ENCODE data around the gene CASP8AP2. TPM values are rescaled to one million over a fixed set of nuclear protein-coding genes. Genes with fewer than 3 reads are reported as not detected.

The CASP8AP2 gene
- total RNA-seq, 1 donor from 2014 or later: 12.1 TPM

DNA sequence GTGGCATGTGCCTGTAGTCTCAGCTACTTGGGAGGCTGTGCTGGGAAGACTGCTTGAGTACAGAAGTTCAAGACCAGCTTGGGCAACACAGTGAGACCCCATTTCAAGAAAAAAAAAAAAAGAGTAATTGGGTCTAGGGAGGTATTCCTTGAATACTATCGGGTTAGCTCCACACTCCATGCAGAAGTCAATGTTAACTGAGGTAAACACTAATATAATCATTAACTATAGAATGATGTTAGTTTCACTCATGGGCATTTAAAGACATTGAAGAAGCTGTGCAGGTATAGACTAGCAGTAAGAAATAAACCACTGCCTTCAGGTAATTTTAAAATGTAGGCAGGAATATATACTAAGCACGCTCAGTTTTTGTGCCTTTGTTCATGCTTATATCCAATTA is 42.7 kb upstream of the CASP8AP2 start:
- Histone ChIP-seq H3K4me1 (ENCODE audit: insufficient read depth, low read length) (no peaks in the 10 kb centered on the region), H3K4me2 (ENCODE audit: low read length) (no peak overlapping the region), H3K27ac (ENCODE audit: low read depth, low read length) (no peak overlapping the region), H4K20me1 (ENCODE audit: insufficient read depth, low read length) (no peaks in the 10 kb centered on the region), H3K9me3 (ENCODE audit: insufficient read depth, low read depth, low read length) (no peaks in the 10 kb centered on the region), H2AFZ (ENCODE audit: low read depth, low read length) (no peak overlapping the region), H3K9ac (ENCODE audit: low read length) (no peak overlapping the region), H3K27me3 (ENCODE audit: insufficient read depth, low read length) (no peaks in the 10 kb centered on the region), H3K36me3 (ENCODE audit: insufficient read depth, low read length) (peaks cover 23% of the 10 kb centered on the region), H3K4me3 (ENCODE audit: insufficient read depth, low read depth, low read length) (no peak overlapping the region), H3K79me2 (ENCODE audit: insufficient read depth, low read length) (no peaks in the 10 kb centered on the region)
- no peak for FAIRE-seq
- TF ChIP-seq CTCF (IDR thresholded peaks at IDR 0.05; ENCODE audit: insufficient read depth, low read depth, low read length) (no peak), EZH2 (IDR thresholded peaks at IDR 0.05; ENCODE audit: insufficient read depth, low read length) (no peak)
- Mint-ChIP-seq H3K4me3 (ENCODE audit: unreplicated experiment) (no peak overlapping the region), H3K36me3 (ENCODE audit: low read depth, unreplicated experiment) (peaks cover 24% of the 10 kb centered on the region), H3K27me3 (ENCODE audit: low read depth, unreplicated experiment) (no peaks in the 10 kb centered on the region), H3K4me1 (ENCODE audit: low read depth, unreplicated experiment) (no peaks in the 10 kb centered on the region), H3K27ac (ENCODE audit: unreplicated experiment) (no peak overlapping the region), H3K9me3 (ENCODE audit: unreplicated experiment) (peaks cover 3% of the 10 kb centered on the region)
- no peak for DNase-seq (ENCODE audit: low read depth)

- peaks cover 23% of the 10 kb centered on the region for H3K36me3 ChIP-seq (ENCODE audit: insufficient read depth, low read length)
- FAIRE-seq (no peak), DNase-seq (ENCODE audit: low read depth) (no peak)
- H3K4me2 ChIP-seq (ENCODE audit: low read length): no peak overlapping the region
- no peaks in the 10 kb centered on the region for H3K27me3 ChIP-seq (ENCODE audit: insufficient read depth, low read length)
- H3K4me1 ChIP-seq (ENCODE audit: insufficient read depth, low read length): no peaks in the 10 kb centered on the region
- no peak overlapping the region for H3K27ac ChIP-seq (ENCODE audit: low read depth, low read length)
- H3K36me3 Mint-ChIP-seq (ENCODE audit: low read depth, unreplicated experiment): peaks cover 24% of the 10 kb centered on the region
- H2AFZ ChIP-seq (ENCODE audit: low read depth, low read length): no peak overlapping the region
- H3K4me1 Mint-ChIP-seq (ENCODE audit: low read depth, unreplicated experiment): no peaks in the 10 kb centered on the region
- H3K4me3 Mint-ChIP-seq (ENCODE audit: unreplicated experiment): no peak overlapping the region
- H3K9ac ChIP-seq (ENCODE audit: low read length): no peak overlapping the region
- no peak overlapping the region for H3K4me3 ChIP-seq (ENCODE audit: insufficient read depth, low read depth, low read length)
- no peaks in the 10 kb centered on the region for H3K79me2 ChIP-seq (ENCODE audit: insufficient read depth, low read length)
- H3K27ac Mint-ChIP-seq (ENCODE audit: unreplicated experiment): no peak overlapping the region
- H3K27me3 Mint-ChIP-seq (ENCODE audit: low read depth, unreplicated experiment): no peaks in the 10 kb centered on the region
- TF ChIP-seq EZH2 (IDR thresholded peaks at IDR 0.05; ENCODE audit: insufficient read depth, low read length) (no peak), CTCF (IDR thresholded peaks at IDR 0.05; ENCODE audit: insufficient read depth, low read depth, low read length) (no peak)
- peaks cover 3% of the 10 kb centered on the region for H3K9me3 Mint-ChIP-seq (ENCODE audit: unreplicated experiment)
- no peaks in the 10 kb centered on the region for H3K9me3 ChIP-seq (ENCODE audit: insufficient read depth, low read depth, low read length)
- H4K20me1 ChIP-seq (ENCODE audit: insufficient read depth, low read length): no peaks in the 10 kb centered on the region
Measured at GRCh38 chr6:89787660-89788328, 41.9 kb upstream of the CASP8AP2 start.

- Histone ChIP-seq H3K4me2 (ENCODE audit: low read length) (no peak overlapping the region), H4K20me1 (ENCODE audit: insufficient read depth, low read length) (peaks cover 8% of the 10 kb centered on the region), H3K4me3 (ENCODE audit: insufficient read depth, low read depth, low read length) (no peak overlapping the region), H3K9ac (ENCODE audit: low read length) (no peak overlapping the region), H3K36me3 (ENCODE audit: insufficient read depth, low read length) (peaks cover 20% of the 10 kb centered on the region), H3K9me3 (ENCODE audit: insufficient read depth, low read depth, low read length) (no peaks in the 10 kb centered on the region), H3K27me3 (ENCODE audit: insufficient read depth, low read length) (no peaks in the 10 kb centered on the region), H3K27ac (ENCODE audit: low read depth, low read length) (no peak overlapping the region), H3K79me2 (ENCODE audit: insufficient read depth, low read length) (no peaks in the 10 kb centered on the region), H2AFZ (ENCODE audit: low read depth, low read length) (no peak overlapping the region), H3K4me1 (ENCODE audit: insufficient read depth, low read length) (peaks cover 4% of the 10 kb centered on the region)
- H3K9me3 Mint-ChIP-seq (ENCODE audit: unreplicated experiment): no peaks in the 10 kb centered on the region
- peaks cover 4% of the 10 kb centered on the region for H3K4me1 Mint-ChIP-seq (ENCODE audit: low read depth, unreplicated experiment)
- FAIRE-seq (no peak), DNase-seq (ENCODE audit: low read depth) (no peak)
- H3K36me3 Mint-ChIP-seq (ENCODE audit: low read depth, unreplicated experiment): peaks cover 16% of the 10 kb centered on the region
- H3K4me3 Mint-ChIP-seq (ENCODE audit: unreplicated experiment): no peak overlapping the region
- H3K27ac Mint-ChIP-seq (ENCODE audit: unreplicated experiment): no peak overlapping the region
- H3K27me3 Mint-ChIP-seq (ENCODE audit: low read depth, unreplicated experiment): no peaks in the 10 kb centered on the region
- no peak for TF ChIP-seq EZH2 (IDR thresholded peaks at IDR 0.05; ENCODE audit: insufficient read depth, low read length)
Measured at GRCh38 chr6:89789980-89790379, 39.7 kb upstream of the CASP8AP2 start.
